Stimulated activated naive CD4-positive, alpha-beta T cell (primary cell): ENCODE data around the gene PTBP3.

Experiments used
- DNase-seq, 6 experiments: peaks; one replicate each; lab custom pipeline; 2025; lab: John Stamatoyannopoulos, UW

Gene PTBP3

DNA sequence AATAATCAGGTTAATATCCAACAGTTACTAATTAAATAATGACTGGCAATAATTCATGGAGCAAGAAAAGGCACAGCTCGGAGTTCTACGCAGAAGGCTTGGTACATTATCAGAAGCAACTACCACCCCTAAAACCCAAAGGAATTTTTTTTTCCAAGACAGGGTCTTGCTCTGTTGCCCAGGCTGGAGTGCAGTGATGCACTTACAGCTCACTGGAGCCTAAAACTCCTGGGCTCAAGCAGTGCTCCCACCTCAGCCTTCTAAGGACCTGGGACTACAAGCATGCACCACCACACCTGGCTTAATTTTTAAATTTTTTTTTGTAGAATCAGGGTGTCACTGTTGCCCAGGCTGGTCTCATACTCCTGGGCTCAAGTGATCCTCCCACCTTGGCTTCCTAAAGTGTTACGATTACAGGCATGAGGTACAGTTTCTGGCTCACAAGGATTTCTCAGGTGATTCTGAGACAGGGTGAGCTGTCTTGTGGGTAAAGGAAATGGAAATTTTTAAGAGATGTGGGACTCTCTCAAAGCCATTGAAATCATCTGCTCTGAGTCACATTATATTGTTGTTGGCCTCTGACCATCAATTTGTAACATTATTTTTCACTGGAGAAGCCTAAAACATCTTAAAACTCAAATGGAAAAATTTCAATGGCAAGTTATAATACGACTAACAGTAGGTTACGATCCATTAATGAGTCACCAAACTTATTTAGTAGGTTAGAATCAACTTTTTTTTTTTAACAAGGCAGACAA, 26.8 kb upstream of the PTBP3 start:
- DNase-seq: no peak

DNA sequence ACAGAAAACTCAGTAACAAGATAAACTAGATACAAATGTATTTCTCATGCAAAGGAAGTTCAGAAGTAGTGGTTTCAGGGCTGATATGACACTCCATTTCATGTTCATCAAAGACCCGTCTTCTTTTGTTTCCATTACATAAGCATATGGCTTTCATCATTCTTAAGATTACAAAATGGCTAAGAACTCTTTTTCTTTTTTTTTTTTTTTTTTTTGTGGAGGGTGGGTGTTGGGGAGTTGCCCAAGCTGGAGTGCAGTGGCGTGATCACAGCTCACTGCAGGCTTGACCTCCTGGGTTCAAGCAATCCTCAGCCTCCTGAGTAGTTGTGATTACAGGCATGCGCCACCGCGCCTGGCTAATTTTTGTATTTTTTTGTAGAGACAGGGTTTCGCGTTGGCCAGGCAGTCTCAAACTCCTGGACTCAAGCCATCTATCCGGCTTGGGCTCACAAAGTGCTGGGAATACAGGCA, 22.0 kb upstream of the PTBP3 start:
- peak in 3 of 6 experiments; percentile 8 to 36 (median 11) for DNase-seq

DNA sequence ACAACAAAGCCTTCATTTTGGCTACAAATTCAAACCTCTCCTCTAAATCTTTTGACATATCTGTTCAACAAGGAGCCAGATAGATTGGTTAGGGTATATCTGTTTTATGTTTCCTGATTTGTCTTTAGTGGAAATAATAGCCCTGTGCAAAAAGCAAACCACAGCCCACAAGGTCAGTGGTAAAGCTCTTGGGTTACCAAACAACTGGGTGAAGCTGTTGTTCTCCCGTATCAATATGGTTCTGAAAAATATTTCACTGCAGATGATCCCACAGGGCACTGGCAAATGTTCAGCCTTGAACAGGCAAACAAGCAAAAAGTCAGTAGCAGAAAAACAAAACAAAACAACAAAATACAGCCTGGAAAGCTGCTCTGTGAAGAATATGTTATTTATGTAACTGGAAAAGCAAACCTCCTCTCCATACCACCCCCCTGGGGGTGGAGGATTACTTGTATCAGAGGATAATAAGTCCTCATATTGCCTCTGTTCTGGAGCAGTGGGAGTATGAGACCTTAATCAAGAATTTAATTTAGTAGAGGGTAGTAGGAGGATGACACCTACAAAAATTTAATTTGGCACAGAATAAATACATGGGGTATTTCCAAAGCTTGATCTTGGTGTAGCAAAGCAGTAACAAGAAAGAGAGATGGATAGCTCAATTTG, 20.8 kb upstream of the PTBP3 start:
- no peak for DNase-seq

DNA sequence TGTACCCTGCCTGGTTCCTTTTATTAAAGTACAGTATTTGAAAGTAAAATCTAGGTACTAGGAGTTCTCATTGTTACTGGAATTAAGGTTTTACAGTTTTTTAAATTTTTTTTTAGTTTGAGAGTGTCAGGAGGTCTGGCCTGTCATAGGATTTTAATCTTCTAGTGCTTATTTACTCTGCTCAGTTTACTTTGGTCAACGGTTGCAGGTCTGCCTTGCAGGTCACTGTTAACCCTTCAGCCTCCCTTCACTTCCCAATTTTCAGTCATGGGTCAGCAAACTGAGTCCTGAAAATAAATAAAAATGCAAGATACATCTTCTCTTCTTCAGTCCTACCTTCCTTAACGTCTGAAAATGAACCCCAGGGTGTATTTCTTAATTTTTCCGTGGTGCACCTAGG, 18.8 kb upstream of the PTBP3 start:
- no peak for DNase-seq

DNA sequence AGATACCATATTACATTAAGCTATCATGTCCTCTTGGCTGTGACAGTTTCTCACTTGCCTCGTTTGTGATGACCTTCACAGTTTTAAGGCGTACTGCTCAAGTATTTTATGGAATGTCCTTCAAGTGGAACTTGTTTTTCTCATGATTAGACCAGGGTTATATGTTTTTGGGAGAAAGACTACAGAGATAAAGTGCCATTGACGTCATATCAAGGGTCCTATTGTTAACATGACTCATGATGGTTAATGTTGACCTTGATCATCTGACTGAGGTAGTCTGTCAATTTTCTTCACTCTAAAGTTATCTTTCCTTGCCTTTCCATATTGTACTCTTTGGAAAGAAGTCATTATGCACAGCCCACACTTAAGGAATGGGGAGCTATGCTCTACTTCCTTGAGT, 17.8 kb upstream of the PTBP3 start:
- no peak for DNase-seq

DNA sequence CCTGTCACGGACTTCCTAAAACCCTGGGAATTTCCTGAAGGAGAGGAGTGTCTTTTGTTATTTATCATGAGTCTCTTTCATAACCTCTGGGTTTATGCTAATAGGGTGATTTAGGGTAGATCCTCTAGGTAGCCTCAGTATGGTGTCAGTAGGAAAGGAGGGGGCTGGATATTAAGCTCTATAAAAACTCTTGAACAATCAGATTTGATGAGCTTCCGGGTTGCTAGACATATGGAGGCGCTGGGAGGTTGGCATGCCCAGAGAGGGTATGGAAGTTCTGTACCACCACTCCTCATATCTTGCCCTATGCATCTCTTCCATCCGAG, 15.6 kb upstream of the PTBP3 start:
- DNase-seq: no peak

DNA sequence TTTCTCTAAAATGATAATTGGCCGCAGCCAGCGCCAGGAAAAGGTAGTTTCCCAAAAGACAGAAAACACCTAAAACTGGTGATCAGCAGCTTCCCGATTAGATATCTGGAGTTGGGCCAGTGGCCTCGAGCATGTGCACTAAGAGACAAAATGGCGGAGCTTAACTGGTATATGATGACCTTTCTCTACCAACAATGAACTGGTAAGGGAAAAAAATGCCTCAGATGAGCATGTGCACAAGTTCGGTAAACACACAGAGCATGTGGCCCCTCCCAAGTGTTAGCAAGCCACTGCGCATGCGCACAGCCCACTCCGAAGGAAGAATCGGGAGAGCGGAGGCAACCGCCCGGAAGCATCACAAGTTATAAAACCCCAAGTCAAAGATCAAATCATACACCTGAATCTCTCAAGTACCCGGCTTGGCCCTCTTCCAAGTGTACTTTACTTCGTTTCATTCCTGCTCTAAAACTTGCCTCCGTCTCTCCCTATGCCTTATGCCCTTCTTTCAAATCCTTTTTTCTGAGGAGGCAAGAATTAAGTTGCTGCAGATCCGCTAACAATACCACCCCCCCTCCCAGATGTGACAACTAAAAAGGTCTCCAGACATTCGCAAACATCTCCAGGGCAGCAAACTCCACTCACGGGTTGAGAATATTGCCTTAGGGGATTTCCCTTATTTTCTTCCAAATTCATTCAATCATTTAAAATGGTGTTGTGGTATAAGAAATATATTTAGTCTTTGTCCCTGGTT, 15.0 kb upstream of the PTBP3 start:
- DNase-seq: peak; percentile 25 to 75 (median 64)

DNA sequence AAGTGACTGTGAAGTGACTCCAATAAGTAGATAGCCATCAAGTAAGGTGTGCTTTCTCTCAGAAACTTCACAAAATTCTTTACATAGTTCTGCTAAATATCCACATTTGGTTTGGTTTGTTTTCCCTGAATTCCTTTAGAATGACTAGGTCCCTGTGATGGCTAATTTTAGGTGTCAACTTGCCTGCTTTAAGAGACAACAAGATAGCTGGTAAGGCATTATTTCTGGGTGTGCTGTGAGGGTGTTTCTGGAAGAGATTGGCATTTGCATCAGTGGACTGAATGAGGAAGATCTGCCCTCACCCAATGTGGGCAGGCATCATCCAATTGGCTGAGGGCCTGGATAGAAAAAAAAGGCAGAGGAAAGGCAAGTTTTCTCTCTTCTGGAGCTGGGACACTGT, 8.3 kb upstream of the PTBP3 start:
- no peak for DNase-seq

DNA sequence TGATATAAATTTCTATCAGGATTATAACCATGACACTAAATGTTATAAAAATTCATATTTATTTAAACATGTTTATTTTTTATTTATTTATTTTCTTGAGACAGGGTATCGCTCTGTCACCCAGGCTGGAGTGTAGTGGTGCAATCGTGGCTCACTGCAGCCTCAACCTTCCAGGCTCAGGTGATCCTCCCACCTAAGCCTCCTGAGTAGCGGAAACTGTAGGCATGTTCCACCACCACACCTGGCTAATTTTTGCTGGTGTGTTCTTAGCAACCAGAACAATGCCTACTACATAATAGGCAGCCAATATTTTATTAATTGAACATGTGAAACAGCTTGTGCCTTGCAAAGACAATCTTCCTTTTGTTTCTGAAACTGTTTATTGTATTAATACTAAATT, 6.5 kb upstream of the PTBP3 start:
- no peak for DNase-seq

DNA sequence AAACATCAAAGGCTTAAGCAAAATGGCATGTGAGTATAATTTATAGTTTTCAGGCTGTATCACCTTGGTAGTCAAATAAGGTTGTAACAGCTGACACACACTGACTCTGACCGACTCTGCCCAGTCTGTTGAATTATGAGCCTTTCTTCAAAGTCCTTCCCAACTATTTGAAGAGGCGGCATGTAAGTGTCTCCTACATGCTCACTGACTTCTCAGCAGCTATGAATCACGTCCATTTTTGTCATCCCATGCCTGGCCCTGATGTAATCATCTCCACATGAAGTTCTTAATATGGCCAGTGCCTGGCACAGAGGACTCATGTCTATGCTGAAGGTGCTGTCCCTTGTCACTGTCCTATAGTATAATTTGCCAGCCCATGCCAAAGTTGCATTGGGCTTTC, 5.1 kb upstream of the PTBP3 start:
- no peak for DNase-seq

DNA sequence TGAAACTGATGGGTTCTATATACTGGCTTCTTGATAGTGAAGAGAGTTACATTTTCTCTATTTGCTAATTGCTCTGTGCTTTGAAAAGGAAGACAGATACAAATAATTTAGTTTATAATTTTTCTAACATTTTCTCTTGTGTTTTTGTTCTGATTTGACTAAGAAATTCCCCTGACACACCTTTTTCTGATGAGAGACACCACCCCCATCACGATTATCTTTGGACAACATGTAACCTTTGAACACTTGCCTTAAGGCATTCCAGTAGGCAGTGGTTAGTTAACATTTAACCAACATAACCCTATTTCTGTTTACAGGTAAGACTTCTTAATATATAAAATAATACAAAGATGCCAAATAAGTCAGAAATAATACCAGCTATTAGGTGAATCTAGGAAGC, 4.1 kb upstream of the PTBP3 start:
- DNase-seq: no peak

DNA sequence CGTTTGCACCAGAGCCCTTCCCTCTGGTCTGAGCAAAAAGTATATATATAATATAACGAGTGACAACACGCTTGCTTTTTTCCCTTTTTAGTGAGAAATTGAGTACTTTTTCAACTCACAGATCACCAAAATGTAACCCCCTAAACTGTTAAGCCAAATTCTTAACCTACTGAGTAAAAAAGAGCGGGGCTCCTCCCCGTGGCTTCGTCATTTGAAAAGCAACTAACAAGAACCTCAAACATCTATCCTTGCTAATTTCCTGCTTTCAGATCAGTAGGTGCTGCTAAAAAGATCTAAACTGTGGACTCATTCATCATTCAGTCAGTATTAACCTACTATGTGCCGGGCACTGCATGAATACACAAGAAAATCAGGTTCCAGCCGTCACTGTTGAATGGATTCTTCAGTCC, 1.0 kb upstream of the PTBP3 start:
- DNase-seq: peak; percentile 12 to 76 (median 58)

DNA sequence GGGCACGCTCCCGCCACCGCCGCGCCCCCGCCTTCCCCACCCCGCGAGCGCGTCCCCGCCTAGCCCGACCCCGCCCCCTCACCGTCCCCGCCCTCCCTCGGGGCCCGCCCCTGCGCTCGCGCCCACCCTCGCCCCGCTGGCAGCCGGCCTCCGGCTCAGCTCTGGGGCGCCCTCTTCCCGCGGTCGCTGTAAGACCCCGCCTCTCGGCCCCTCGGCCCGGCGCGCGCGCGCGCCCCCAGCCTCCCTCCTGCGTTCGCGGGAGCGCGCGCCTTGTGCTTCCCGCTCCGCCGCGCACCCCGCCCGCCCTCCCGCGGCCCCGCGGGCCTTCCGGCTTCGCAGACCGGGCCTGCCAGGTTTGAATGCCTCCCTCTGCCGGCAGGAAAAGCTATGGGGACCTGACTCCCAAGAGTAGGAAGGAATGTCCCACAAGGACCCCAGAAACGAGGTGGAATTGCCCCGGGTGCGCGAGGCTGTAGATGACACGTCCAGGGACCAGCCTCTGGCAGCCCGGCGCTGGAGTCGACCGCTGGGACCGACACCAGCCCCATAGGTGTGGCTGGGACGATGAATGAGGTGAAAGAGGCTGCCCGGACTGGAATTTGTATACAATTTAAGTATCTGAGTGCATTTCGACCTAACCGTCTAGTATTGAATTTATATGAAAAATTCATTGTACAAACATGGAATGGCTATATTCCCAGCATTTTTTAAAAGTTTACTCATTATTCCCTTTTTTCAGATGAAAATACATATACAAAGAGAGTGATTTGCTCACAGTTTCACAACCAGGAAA, 416 bp upstream of the PTBP3 start:
- peak; percentile 85 to 92 (median 90) for DNase-seq

DNA sequence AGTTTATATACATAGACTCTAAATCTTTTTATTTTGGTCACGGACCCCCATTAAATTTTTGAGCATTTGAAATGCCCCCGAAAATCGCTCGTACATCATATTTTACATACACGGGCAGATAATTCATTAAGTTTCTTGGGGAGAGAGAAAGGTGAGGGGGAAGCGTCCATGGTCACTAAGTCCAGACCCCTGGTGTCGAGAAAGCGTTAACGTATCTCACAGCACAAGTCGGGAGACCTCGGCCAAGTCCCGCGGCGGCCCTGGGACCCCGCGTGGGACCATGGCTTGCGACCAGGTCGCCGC, 794 bp downstream of the PTBP3 start:
- DNase-seq: no peak

DNA sequence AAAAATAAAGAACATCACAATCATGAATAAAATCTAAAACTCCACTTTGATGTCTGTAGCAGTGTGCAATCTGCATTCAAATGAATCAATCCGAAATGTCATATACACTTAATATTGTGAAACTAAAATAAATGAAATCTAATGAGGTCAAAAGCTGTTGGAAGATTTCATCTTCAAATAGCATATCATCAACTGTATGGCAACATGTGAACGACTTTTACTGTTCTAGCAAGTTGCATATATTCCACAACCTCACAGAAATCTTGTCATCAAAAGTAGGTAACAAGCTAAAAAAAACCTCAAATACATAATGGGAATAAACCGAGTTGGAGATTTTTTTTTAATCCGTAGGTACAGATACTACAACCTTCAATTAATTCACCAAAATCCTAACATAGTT, 1.2 kb downstream of the PTBP3 start:
- DNase-seq: peak in 1 of 6 experiments; percentile 29

DNA sequence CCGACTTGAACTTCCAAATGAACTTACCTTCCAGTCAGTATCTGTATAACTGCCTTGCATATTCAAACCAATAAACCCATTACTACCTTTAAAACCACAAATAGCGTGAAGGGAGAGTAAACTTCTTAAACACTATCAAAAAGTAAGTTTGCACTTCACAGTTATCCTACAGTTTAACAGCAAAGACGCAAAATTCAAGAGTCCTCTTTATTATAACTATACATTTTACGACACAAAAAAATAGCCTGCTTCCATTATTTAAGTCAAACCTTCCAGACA, 1.8 kb downstream of the PTBP3 start:
- DNase-seq: no peak

DNA sequence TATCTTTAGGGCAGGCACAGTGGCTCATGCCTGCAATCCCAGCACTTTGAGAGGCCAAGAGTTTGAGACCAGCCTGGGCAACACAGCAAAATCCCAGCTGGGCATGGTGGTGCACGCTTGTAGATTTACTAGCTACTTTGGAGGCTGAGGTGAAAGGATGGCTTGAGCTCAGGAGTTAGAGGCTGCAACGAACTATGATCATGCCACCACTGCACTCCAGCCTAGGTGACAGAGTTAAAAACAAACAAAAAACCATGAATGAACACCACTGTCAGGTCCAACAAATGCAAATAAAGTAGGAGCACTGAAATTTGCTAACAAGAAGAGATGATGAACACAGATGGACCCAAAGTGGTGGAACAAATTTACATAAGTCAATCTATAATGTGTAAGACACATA, 4.9 kb downstream of the PTBP3 start:
- no peak for DNase-seq

DNA sequence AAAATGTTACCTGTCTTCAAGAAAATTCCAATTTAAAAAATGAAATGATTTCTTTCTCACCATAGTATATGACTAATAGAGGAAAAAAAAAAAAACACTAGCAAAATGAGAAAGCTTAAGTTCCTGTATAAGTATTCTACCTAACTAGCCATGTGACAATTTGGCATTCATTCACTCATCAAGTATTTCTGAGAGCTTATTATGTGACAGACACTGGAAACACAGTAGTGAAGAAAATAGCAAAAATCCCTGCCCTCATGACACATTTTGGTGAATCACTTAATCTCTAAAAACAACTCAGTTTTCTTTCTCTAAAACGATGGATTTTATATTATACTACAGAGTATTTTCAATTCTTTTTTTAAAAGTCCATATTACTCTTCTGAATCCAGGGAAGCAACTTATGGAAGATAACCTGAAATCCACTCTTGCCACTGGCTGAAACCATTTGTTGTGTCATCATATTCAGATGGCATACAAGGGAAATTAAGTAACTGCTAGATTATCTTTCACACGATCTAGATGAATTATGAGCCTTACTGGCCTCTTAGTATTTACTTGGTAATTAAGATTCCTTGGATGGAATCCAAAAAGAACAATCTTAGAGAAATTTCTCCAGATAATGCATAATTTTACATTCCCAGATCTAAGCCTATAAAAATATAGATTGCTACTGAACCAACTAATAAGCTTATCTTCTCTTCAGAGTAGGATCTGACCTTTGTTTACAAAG, 5.5 kb downstream of the PTBP3 start:
- no peak for DNase-seq

DNA sequence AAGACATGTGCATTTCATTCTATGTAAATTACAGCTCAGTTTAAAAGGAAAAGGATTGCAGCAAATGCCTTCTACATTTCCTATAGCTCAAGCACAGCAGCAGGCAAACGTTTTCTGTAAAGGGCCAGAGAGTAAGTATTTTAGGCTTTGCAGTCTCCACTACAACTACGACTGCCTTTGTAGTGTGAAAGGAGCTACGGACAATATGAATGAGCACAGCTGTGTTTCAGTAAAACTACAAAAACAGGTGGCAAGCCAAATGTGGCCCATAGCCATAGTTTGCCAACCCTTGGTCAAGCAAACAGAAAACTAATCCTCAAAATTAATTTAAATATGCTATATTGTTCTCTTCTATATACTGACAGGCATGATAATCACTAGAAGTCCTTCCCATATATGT, 7.2 kb downstream of the PTBP3 start:
- DNase-seq: no peak

DNA sequence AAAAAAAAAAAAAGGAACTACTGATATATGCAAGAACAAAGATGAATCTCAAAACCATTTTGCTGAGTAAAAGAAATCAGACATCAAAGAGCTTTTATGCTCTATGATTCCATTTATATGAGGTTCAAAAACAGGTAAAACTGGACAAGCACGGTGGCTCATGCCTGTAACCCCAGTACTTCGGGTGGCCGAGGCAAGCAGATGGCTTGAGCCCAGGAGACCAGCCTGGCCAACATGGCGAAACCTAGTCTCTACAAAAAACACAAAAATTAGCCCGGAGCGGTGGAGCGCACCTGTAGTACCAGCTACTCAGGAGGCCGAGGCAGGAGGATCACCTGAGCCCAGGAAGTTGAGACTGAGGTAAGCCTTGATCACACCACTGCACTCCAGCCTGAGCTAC, 7.8 kb downstream of the PTBP3 start:
- no peak for DNase-seq

DNA sequence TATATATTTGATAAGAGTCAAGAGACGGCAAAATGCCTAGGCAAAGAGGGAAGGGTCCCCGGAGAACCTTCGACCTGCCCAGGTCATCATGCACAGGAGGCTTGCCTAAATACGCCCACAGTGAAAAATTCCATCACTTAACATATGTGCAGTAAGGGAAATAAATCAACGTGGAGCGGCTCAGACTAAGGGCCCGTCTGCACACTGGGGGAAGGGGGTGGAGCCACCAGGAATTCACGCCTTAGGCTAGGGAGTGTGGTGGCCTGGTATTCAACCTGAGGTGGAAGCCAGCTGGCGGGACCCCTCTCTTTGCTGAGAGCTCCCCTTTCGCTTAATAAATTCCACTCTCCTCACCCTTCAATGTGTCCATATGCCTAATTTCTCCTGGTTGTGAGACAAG, 8.3 kb downstream of the PTBP3 start:
- no peak for DNase-seq

DNA sequence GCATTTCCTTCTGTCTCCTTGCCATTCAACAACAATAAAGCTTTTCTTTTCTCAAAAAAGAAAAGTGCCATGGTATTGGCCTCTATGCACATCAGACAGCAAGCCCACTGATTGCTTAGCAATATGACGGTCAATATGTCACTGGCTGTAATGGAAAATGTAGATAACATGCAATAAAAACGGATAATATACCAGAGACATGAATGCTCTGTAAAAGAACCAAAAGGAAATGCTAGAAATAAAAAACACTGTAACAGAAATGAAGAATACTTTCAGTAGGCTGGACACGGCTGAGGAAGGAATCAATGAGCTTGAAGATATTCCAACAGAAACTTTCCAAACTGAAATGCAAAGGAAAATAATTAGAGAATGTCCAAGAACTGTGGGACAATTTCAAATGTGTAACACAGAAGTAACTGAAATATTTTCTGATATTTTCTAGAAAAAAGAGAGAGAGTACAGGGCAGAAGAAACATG, 10.0 kb downstream of the PTBP3 start:
- no peak for DNase-seq
